Measurements from ENCODE around the gene PITPNM3. TPM values are rescaled to one million over a fixed set of nuclear protein-coding genes. Genes with fewer than 3 reads are reported as not detected.

Gene PITPNM3
- total RNA-seq (2021; ENCODE audit: unreplicated experiment) (0.44 TPM), Bru-seq, nascent RNA (percentile 21 among the genes with signal in this experiment), BruChase-seq, experiment 1, labeled RNA remaining after a 2-hour chase (percentile 19 among the genes with signal in this experiment), BruChase-seq, experiment 2, labeled RNA remaining after a 6-hour chase (percentile 17 among the genes with signal in this experiment)
- polyA plus RNA-seq (2012; ENCODE audit: insufficient read length) = 0.17 TPM
- long read RNA-seq = 0 reads

- no peak for DNase-seq (ENCODE audit: low read depth, low spot score)
Observed at GRCh38 chr17:6556121-6557039, at the start of gene PITPNM3. Gene PITPNM3, minus strand, starts transcription at chr17:6556555. Its CDS starts 149 bp downstream, at chr17:6556406.

More at GRCh38 chr17:6556121-6557039, at the start of gene PITPNM3:
- Histone ChIP-seq H3K27ac (ENCODE audit: low read length) (no peak within 1 kb of the TSS), H3K4me3 (ENCODE audit: low read depth in 2 of 2, low read length in 2 of 2) (peak within 1 kb of the TSS; percentile 20 to 22; a peak in 3 of 4 replicates), H3K27me3 (ENCODE audit: control insufficient read depth, insufficient read depth, low read length) (peaks cover 6% of the 10 kb centered on the region), H3K36me3 (ENCODE audit: control insufficient read depth, insufficient read depth, low read length) (no peaks in the 10 kb centered on the region), H3K9me3 (ENCODE audit: control insufficient read depth, insufficient read depth, low read depth, low read length) (no peaks in the 10 kb centered on the region), H3K4me1 (ENCODE audit: control insufficient read depth, insufficient read depth, low read length) (no peaks in the 10 kb centered on the region; the same call in 1 of the 2 replicates)
- ChIA-PET CTCF (no interaction called here), POLR2A (no interaction called here)
- in situ Hi-C loops (cut with HindIII; ENCODE audit: low pct_unique_long_range_greater_than_20kb, low sequenced_read_pairs) (no loop called here), intact Hi-C loops (cut with micrococcal nuclease; ENCODE audit: unreplicated experiment) (no loop called here)
- TF ChIP-seq POLR2AphosphoS5 (IDR thresholded peaks at IDR 0.05; ENCODE audit: low read depth, low read length) = no peak
- TF ChIP-seq TCF7L2 (IDR thresholded peaks at IDR 0.05; ENCODE audit: low read depth, low read length) = no peak
- TF ChIP-seq CTCF (IDR thresholded peaks at IDR 0.05) = no peak
- no peak for TF ChIP-seq REST (IDR thresholded peaks at IDR 0.05; ENCODE audit: insufficient read depth in 1 of 2, low read depth in 2 of 2, low read length in 1 of 2)
- no peak for TF ChIP-seq SIN3A (IDR thresholded peaks at IDR 0.05; ENCODE audit: borderline replicate concordance, insufficient read depth, low read depth, low read length)
- no TSS peak for BruUV-seq (replicated peaks)
- peak; percentile 35; the same call in 1 of the 2 replicates for ATAC-seq
